Motor neuron (in vitro differentiated cells): Measurements from ENCODE around the gene UBE2E3. TPM values are rescaled to one million over a fixed set of nuclear protein-coding genes. Genes with fewer than 3 reads are reported as not detected.
"Not testable (repeated sequence)": the region's sequence is repeated elsewhere in the genome, so short reads cannot be mapped to it uniquely, and the experiment has no call there.

Experiments used
- ATAC-seq, 8 experiments: fragments of 200-7000 bp; cut with Tn5 transposase; replicated peaks in 6 of 8; 2 replicates each; pipeline ENCODE4 v1.8.0; 2021; ENCODE audit warnings: mild to moderate bottlenecking in 8 of 8, moderate library complexity in 8 of 8
- H3K27ac ChIP-seq, 2 donors: fragments of 250-450 bp; sonication (Bioruptor Pico); 2 replicates each; pipeline ENCODE4 v1.9.0; 2021; ENCODE audit warnings: antibody characterized with exemption in 2 of 2, mild to moderate bottlenecking in 2 of 2, moderate library complexity in 1 of 2
- H3K4me1 ChIP-seq, 2 donors: fragments of 250-450 bp; sonication (Bioruptor Pico); replicated peaks in 1 of 2; 2 replicates each; pipeline ENCODE4 v1.6.1; 2021; ENCODE audit warnings: antibody characterized with exemption in 2 of 2, mild to moderate bottlenecking in 2 of 2, moderate library complexity in 1 of 2
- H3K4me3 ChIP-seq, 5 donors: fragments of 250-450 bp; sonication (Bioruptor Pico); 2 replicates each; pipeline ENCODE4 v1.9.0; 2021; ENCODE audit warnings: antibody characterized with exemption in 5 of 5, mild to moderate bottlenecking in 5 of 5, moderate library complexity in 4 of 5
- WGBS, 10 experiments: fragments of 450-650 bp; shearing (Covaris generic); methylation state at CpG; one replicate each; pipeline ENCODE4 v1.0.0; 2022; 5-methylcytosine and 5-hydroxymethylcytosine counted together
- in situ Hi-C, 9 experiments: fragments of 400-800 bp; cut with MboI; loops; one replicate each; pipeline ENCODE4 v1.15.0; 2021; ENCODE audit warnings: low sequenced_read_pairs in 9 of 9, low pct_unique_long_range_greater_than_20kb in 2 of 9; ENCODE audit not compliant: unreplicated experiment in 9 of 9
- total RNA-seq, 8 experiments: library from RNA; unstranded; fragments of 300-600 nt; gene quantifications; 2 replicates each; pipeline versions ENCODE4 v1.2.3 to v1.2.4, GENCODE V29; 2022

The UBE2E3 gene
- 100 to 1,000 TPM in 4 of 8 experiments, 10 to 100 TPM in 4; 56.3 to 186 (median 126) TPM for total RNA-seq

DNA sequence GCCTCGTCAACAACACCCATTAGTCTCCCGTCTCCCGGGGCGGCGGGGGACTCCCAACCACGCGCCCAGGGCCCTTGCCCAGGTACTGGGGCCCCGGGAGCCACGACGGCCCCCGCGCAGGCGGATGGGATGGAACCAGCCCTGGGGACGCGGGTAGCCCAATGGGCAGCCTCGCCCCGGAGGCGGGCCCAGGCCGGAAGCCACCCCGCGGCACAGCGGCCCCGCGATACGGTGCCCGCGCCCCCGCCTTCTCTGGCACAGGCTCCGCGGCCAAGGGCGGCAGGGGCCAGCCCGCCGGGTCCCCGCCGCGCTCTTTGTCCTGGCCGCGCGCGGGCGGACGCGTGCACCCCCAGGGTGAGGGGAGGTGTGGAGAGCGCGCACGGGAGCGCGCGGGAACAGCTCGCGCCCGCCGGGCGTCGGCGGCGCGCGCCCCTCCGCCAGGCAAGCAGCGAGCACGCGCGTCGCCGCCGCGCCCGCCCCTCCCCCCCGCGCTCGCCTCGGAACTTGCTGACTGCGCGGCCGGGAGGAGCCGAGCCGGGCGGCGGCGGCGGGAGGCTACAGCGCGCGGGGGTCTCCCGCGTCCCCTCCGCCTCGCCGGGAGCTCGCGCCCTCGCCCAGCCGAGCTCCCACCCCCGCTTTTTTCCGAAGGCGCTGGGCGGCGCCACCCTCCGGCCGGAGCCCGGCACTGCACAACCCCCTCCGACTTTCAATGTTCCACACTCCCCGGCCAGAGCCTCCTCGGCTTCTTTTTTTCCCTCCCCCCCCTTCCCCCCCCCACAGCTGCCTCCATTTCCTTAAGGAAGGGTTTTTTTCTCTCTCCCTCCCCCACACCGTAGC, at the start of gene UBE2E3:
Gene UBE2E3, plus strand, starts transcription at position 500 of the 837 bp plus-strand sequence. CDS start 1,438 bp downstream, outside the sequence.
- Histone ChIP-seq H3K27ac (peak within 1 kb of the TSS; percentile 70 to 83), H3K4me3 (peak within 1 kb of the TSS; percentile 65 to 86 (median 78)), H3K4me1 (peaks cover 0 to 6% of the 10 kb centered on the region in 2 donors)
- in situ Hi-C loops, result no loop called here
- ATAC-seq, result peak; percentile 72 to 93 (median 88)
- 6 to 40% (median 23%) methylated on average over 1 to 9 of the region's 106 CpGs; no CpG with 5 or more reads in 7 of the 10 experiments for WGBS, 10 experiments

DNA sequence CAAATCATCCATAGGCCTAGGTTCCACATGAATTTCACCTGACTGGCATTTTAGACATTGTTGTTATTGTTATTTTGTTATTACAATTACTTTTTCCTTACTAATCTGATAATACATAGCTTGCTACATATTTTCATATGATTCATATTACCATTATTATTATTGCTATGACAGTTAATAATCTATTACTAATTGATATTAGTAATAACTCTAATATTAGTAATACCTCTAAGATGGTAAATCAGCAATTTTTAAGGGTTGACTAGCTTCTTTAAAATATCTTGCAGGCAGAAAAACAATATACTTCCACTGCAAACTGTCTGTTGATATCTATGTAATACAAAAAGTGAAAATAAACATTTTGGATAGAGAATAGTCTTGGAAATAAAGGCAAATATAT, 48.6 kb upstream of the UBE2E3 start:
- in situ Hi-C loops, result no loop called here
- no peak for ATAC-seq
- Histone ChIP-seq H3K4me3 (no peak overlapping the region), H3K27ac (no peak overlapping the region), H3K4me1 (no peaks in the 10 kb centered on the region)

DNA sequence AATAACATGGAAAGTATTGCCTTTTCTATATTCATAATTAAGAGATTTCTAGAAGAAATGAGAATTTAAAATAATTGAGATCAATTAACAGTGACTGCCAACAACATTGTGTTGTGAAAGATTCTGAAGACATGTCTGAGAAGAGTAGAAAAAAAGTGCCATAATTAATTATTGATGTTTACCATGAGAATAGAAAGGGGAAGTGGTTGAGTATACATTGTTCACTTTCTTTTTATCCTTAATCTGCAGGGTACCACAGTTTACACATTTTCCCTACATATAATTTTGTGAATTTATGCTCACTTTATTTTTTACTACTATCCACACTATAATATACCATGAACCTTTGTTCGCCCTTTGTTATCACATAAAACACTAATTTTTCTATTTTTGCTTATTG, 47.1 kb upstream of the UBE2E3 start:
- Histone ChIP-seq H3K27ac (no peak overlapping the region), H3K4me1 (no peaks in the 10 kb centered on the region), H3K4me3 (no peak overlapping the region)
- WGBS, 10 experiments, result 82 to 100% (median 100%) methylated on average over 1 of the region's 1 CpG; no CpG with 5 or more reads in 1 of the 10 experiments
- in situ Hi-C loops, result no loop called here
- ATAC-seq, result no peak

DNA sequence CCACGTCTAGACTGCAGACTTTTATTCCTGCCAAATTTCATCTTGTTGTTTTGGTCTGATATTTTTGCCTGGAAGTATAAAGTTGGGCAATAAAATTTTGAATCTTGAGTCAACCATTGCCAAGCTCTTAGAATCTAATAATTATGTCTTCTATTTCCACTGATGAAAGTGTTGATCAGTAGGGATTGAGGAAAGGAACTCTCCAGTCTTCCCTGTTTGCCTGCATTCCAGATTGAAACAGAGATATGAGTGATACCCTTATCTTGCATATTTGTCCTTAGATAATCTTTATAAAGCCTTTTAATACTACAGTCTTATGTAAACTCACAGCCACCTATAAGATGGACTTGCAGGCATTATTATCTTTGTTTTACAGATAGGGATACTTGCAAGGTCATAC, 45.5 kb upstream of the UBE2E3 start:
- in situ Hi-C loops, result no loop called here
- Histone ChIP-seq H3K27ac (no peak overlapping the region), H3K4me1 (no peaks in the 10 kb centered on the region), H3K4me3 (no peak overlapping the region)
- WGBS, 10 experiments, result 0 to 100% (median 82%) methylated on average over 1 of the region's 1 CpG; no CpG with 5 or more reads in 1 of the 10 experiments
- ATAC-seq, result no peak

DNA sequence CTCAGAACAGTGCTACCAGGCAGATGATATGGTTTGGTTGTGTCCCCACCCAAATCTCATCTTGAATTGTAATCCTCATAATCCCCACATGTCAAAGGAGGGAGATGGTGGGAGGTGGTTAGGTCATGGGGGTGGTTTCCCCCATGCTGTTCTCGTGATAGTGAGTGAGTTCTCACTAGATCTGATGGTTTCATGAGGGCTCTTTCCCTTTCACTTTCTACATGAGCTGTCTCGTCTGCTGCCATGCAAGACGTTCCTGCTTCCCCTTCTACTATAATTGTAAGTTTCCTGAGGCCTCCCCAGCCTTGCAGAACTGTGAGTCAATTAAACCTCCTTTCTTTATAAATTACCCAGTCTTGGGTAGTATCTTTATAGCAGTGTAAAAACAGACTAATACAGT, 42.9 kb upstream of the UBE2E3 start:
- H3K4me3 ChIP-seq, H3K27ac ChIP-seq, ATAC-seq, H3K4me1 ChIP-seq, in situ Hi-C loops: not testable (repeated sequence)
- WGBS, 10 experiments, result 20 to 75% (median 61%) methylated on average over 1 to 3 of the region's 3 CpGs; no CpG with 5 or more reads in 4 of the 10 experiments

DNA sequence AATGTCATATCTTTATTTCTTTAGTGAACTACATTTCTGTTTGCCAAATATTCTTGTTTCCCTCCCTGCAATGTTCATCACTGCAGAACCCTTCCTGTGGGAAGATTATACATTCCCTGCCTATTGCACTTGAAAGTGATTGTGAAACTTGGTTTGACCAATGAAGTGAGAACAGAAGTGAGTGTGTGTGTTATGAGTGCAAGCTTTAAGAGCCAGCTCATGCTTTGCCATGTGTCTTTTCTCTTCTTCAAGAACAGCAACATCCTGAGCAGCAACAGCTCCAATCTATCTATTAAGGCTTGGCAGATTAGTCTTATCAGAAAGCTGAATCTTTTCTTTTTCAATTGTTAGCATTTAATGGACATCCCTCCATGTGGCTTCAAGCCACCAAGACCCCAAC, 42.0 kb upstream of the UBE2E3 start:
- ATAC-seq, result no peak
- Histone ChIP-seq H3K4me3 (no peak overlapping the region), H3K4me1 (no peaks in the 10 kb centered on the region), H3K27ac (no peak overlapping the region)
- in situ Hi-C loops, result no loop called here

DNA sequence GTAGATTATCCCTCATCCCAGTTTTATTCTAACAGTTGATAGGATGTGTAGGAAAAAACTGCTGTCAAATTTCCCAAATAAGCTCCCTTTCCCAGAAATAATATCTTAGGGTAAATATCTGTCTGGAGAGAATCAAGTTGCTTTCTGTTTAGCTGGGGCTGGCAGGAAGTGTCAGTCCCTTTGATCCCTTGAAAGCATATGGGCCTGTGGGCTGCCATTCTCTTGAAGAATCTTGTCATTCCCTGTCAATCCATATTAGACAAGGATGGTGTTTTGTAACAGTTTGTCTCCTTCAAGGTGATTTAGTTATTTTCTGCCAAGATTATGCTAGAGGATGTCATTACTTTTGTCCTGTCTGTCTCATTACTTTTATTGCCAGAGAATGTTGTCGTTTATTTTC, 37.1 kb upstream of the UBE2E3 start:
- Histone ChIP-seq H3K4me1 (no peaks in the 10 kb centered on the region), H3K4me3 (no peak overlapping the region), H3K27ac (no peak overlapping the region)
- 20 to 100% (median 82%) methylated on average over 1 of the region's 1 CpG; no CpG with 5 or more reads in 2 of the 10 experiments for WGBS, 10 experiments
- ATAC-seq, result no peak
- in situ Hi-C loops, result no loop called here

DNA sequence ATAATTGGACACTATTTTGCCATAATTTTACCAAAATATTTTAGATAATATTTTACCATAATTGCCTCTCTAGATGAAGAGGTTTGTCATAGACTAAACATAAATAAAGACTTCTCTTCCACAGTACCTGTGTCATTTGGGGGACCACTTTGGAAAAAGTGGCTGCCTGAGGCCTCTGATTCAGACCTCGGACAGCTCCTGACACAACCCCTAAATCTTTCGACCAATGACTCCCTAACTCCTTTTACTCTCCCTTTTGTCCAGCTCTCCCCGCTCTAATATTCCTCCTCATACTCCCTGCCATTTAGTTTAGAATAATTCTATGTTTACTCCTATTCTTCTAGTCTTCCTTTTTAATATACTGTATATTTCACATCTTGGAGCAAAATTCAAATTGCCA, 36.0 kb upstream of the UBE2E3 start:
- Histone ChIP-seq H3K27ac (no peak overlapping the region), H3K4me1 (no peaks in the 10 kb centered on the region), H3K4me3 (no peak overlapping the region)
- no peak for ATAC-seq
- 60 to 100% (median 90%) methylated on average over 1 to 3 of the region's 3 CpGs; no CpG with 5 or more reads in 1 of the 10 experiments for WGBS, 10 experiments
- in situ Hi-C loops, result no loop called here

DNA sequence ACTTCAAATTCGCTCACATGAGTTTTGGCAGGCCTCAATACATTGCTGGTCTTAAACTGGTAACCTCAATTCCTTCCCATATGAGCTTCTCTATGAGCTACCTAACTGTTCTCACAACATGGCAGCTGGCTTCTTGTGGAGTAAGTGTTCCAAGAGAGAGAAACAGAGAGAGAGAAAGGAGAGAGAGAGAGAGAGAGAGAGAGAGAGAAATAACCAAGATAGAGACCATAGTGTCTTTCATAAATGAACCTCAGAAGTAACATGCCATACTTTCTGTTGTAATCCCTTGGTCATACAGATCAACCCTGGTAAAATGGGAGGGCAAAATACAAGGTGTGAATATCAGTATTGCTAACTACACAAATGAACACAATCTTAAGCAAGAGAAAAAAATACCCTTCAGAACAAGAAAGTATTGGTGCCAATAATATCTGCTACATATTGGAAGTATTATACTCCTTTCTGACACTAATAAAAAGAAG, 33.2 kb upstream of the UBE2E3 start:
- Histone ChIP-seq H3K27ac (no peak overlapping the region), H3K4me3 (no peak overlapping the region), H3K4me1 (no peaks in the 10 kb centered on the region)
- in situ Hi-C loops, result no loop called here
- no peak for ATAC-seq
- WGBS, 10 experiments, result 50 to 82% (median 62%) methylated on average over 1 of the region's 1 CpG; no CpG with 5 or more reads in 4 of the 10 experiments

DNA sequence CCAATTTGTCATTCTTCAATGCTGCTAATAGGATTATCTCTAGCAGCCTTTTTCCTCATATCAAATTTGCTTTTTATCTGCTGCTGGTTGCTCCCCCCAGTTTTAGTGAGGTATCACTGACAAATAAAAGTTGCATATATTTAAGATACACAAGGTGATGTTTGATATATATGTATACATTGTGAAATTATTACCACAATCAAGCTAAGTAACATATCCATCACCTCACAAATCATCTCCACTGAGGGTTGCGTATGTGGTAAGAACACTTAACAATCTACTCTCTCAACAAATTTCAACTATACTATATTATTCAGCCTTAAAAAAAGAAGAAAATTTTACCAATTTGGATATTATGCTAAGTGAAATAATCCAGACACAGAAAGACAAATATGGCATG, 30.5 kb upstream of the UBE2E3 start:
- H3K4me1 ChIP-seq, result no peaks in the 10 kb centered on the region
- no peak for ATAC-seq
- no peak overlapping the region for H3K27ac ChIP-seq
- in situ Hi-C loops, result no loop called here
- H3K4me3 ChIP-seq, result no peak overlapping the region
- WGBS, 10 experiments, result 20 to 100% (median 55%) methylated on average over 1 of the region's 1 CpG; no CpG with 5 or more reads in 4 of the 10 experiments

DNA sequence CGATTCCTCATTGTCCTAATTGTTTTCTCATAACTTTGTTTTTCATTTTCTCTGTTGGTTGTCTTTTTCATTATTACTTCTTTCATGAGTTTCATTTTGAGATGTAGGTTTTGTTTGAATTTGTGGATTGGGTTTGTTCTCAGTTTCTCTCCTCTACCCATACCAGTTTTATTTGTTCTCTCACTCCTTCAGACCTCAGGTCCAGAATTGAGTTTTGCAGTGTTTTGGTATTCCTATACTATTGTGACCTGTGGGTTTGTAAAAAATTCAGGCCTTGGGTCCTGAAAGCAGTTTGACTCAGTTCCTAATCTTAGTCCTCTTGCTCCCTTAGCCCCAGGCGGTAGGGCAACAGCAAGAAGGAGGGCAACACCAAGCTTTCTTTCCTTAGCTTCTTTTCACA, 28.3 kb upstream of the UBE2E3 start:
- H3K27ac ChIP-seq, result no peak overlapping the region
- 40 to 100% (median 93%) methylated on average over 1 to 2 of the region's 2 CpGs; no CpG with 5 or more reads in 1 of the 10 experiments for WGBS, 10 experiments
- in situ Hi-C loops, result no loop called here

DNA sequence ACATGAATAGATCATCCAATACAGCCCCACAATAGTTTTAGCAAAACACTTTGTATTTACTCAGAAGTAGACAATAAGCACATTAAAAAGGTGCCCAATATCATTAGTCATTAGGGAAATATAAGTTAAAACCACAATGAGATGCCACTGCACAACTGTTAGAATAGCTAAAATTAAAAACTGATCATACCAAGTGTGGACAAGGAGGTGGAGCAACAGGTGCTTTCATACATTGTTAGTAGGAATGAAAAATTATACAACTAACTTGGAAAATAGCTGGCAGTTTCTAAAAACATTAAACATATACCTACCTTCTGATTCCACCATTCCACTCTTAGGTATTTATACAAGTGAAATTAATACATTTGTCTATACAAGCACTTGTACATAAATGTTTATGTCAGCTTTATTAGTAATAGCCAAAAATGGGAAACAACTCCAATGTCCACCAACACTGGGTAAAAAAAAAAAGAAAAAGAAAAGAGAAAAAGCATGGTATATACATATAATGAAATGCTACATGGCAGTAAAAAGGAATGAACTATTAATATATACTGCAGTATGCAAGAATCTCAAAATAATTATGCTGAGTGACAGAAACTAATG, 27.6 kb upstream of the UBE2E3 start:
- H3K4me1 ChIP-seq, result no peaks in the 10 kb centered on the region
- no peak overlapping the region for H3K27ac ChIP-seq
- H3K4me3 ChIP-seq, result no peak overlapping the region
- in situ Hi-C loops, result no loop called here
- ATAC-seq, result no peak

More for the DNA sequence above, 28.3 kb upstream of the UBE2E3 start:
- no peaks in the 10 kb centered on the region for H3K4me1 ChIP-seq
- no peak overlapping the region for H3K4me3 ChIP-seq
- ATAC-seq, result no peak

DNA sequence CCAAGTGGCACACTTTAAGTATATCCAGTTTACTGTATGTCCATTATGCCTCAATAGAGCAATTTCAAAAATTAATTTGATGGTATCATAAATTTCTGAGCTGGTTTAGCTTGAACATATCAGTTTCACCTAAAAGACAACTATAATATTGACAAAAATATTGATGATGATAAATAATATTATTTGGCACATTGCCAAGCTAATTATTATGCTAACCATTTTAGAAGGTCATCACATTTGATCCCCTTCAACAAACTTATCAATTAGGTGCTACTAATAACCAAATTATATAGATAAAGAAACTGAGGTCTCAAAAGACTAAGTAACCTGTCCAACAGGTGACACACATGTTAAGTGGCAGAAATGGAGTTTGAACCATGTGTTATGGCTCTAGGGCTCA, 26.9 kb upstream of the UBE2E3 start:
- H3K27ac ChIP-seq, result no peak overlapping the region
- H3K4me3 ChIP-seq, result no peak overlapping the region
- no peak for ATAC-seq
- H3K4me1 ChIP-seq, result no peaks in the 10 kb centered on the region
- in situ Hi-C loops, result no loop called here

DNA sequence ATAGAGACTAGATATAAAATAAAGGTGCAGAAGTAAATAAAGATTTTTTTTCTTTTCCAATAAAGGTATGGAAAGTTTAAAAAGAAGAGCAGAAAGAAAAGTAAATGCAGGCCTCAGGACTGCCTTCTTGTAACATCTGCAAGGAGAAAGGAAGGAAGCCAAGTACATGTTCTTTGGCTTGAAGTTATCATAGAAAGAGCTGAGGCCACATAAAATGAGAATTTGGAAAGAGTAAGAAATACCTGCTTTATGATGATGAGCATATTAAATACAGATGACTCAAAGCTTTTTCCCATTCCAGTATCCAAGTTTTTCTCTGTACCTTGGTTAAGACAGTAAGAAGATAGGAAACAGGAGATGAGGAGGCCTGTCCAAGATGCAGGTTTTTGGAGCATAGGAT, 25.3 kb upstream of the UBE2E3 start:
- H3K4me1 ChIP-seq, result no peaks in the 10 kb centered on the region
- no peak for ATAC-seq
- no peak overlapping the region for H3K4me3 ChIP-seq
- in situ Hi-C loops, result no loop called here
- no peak overlapping the region for H3K27ac ChIP-seq
